ENCODE results near the gene NOS1AP.

NOS1AP gene

GRCh38 chr1:162265983-162266382, 196.5 kb downstream of the NOS1AP start:
- Mint-ChIP-seq H3K27me3 (peaks cover 22% of the 10 kb centered on the region), H3K4me3 (no peak overlapping the region), H3K4me1 (no peaks in the 10 kb centered on the region), H3K27ac (no peak overlapping the region), H3K9me3 (no peaks in the 10 kb centered on the region)
- ATAC-seq (no peak), DNase-seq (no peak)

- Mint-ChIP-seq H3K9me3 (no peaks in the 10 kb centered on the region), H3K4me1 (no peaks in the 10 kb centered on the region), H3K27ac (no peak overlapping the region), H3K27me3 (peaks cover 19% of the 10 kb centered on the region), H3K4me3 (no peak overlapping the region)
- DNase-seq (no peak), ATAC-seq (no peak)
Measured at GRCh38 chr1:162270016-162270770, 200.7 kb downstream of the NOS1AP start.

GRCh38 chr1:162271972-162272371, 202.5 kb downstream of the NOS1AP start:
- no peaks in the 10 kb centered on the region for H3K9me3 Mint-ChIP-seq
- DNase-seq (no peak), ATAC-seq (no peak)
- H3K27ac Mint-ChIP-seq, result no peak overlapping the region
- H3K27me3 Mint-ChIP-seq, result peaks cover 19% of the 10 kb centered on the region
- no peak overlapping the region for H3K4me3 Mint-ChIP-seq
- no peaks in the 10 kb centered on the region for H3K4me1 Mint-ChIP-seq

- Mint-ChIP-seq H3K27ac (peak overlapping the region in 1 of 2 donors; percentile 45), H3K4me1 (no peaks in the 10 kb centered on the region), H3K9me3 (no peaks in the 10 kb centered on the region), H3K27me3 (peaks cover 19% of the 10 kb centered on the region), H3K4me3 (no peak overlapping the region)
- ATAC-seq, result no peak
- no peak for DNase-seq
Measured at GRCh38 chr1:162272419-162272818, 202.9 kb downstream of the NOS1AP start.

GRCh38 chr1:162275622-162276175, 206.2 kb downstream of the NOS1AP start:
- Mint-ChIP-seq H3K27me3 (peaks cover 30% of the 10 kb centered on the region), H3K27ac (no peak overlapping the region), H3K4me1 (no peaks in the 10 kb centered on the region), H3K4me3 (no peak overlapping the region), H3K9me3 (no peaks in the 10 kb centered on the region)
- ATAC-seq (no peak), DNase-seq (no peak)

GRCh38 chr1:162276493-162276892, 207.0 kb downstream of the NOS1AP start:
- H3K27ac Mint-ChIP-seq, result no peak overlapping the region
- H3K4me3 Mint-ChIP-seq, result no peak overlapping the region
- ATAC-seq (no peak), DNase-seq (no peak)
- peaks cover 29% of the 10 kb centered on the region for H3K27me3 Mint-ChIP-seq
- H3K9me3 Mint-ChIP-seq, result no peaks in the 10 kb centered on the region
- no peaks in the 10 kb centered on the region for H3K4me1 Mint-ChIP-seq

GRCh38 chr1:162279136-162279498, 209.6 kb downstream of the NOS1AP start:
- DNase-seq (no peak), ATAC-seq (no peak)
- no peaks in the 10 kb centered on the region for H3K9me3 Mint-ChIP-seq
- peaks cover 34% of the 10 kb centered on the region for H3K27me3 Mint-ChIP-seq
- H3K4me1 Mint-ChIP-seq, result no peaks in the 10 kb centered on the region
- H3K4me3 Mint-ChIP-seq, result no peak overlapping the region
- no peak overlapping the region for H3K27ac Mint-ChIP-seq

GRCh38 chr1:162281426-162281825, 211.9 kb downstream of the NOS1AP start:
- DNase-seq (no peak), ATAC-seq (no peak)
- H3K27ac Mint-ChIP-seq, result no peak overlapping the region
- H3K9me3 Mint-ChIP-seq, result no peaks in the 10 kb centered on the region
- H3K27me3 Mint-ChIP-seq, result peaks cover 57% of the 10 kb centered on the region
- no peaks in the 10 kb centered on the region for H3K4me1 Mint-ChIP-seq
- no peak overlapping the region for H3K4me3 Mint-ChIP-seq

- Mint-ChIP-seq H3K27ac (no peak overlapping the region), H3K4me1 (no peaks in the 10 kb centered on the region), H3K9me3 (no peaks in the 10 kb centered on the region), H3K4me3 (no peak overlapping the region), H3K27me3 (peaks cover 54% of the 10 kb centered on the region)
- ATAC-seq, result no peak
- no peak for DNase-seq
Measured at GRCh38 chr1:162283657-162284056, 214.2 kb downstream of the NOS1AP start.

- peaks cover 51% of the 10 kb centered on the region for H3K27me3 Mint-ChIP-seq
- no peaks in the 10 kb centered on the region for H3K4me1 Mint-ChIP-seq
- H3K9me3 Mint-ChIP-seq, result no peaks in the 10 kb centered on the region
- DNase-seq (no peak), ATAC-seq (no peak)
- H3K4me3 Mint-ChIP-seq, result no peak overlapping the region
- H3K27ac Mint-ChIP-seq, result no peak overlapping the region
Measured at GRCh38 chr1:162284206-162284955, 214.9 kb downstream of the NOS1AP start.

- H3K4me3 Mint-ChIP-seq, result no peak overlapping the region
- H3K4me1 Mint-ChIP-seq, result no peaks in the 10 kb centered on the region
- H3K27ac Mint-ChIP-seq, result no peak overlapping the region
- H3K9me3 Mint-ChIP-seq, result no peaks in the 10 kb centered on the region
- peaks cover 52% of the 10 kb centered on the region for H3K27me3 Mint-ChIP-seq
- DNase-seq (no peak), ATAC-seq (no peak)
Measured at GRCh38 chr1:162285149-162285561, 215.7 kb downstream of the NOS1AP start.

- Mint-ChIP-seq H3K9me3 (no peaks in the 10 kb centered on the region), H3K4me1 (no peaks in the 10 kb centered on the region), H3K27me3 (peaks cover 14% of the 10 kb centered on the region), H3K4me3 (no peak overlapping the region), H3K27ac (no peak overlapping the region)
- ATAC-seq, result no peak
- no peak for DNase-seq
Measured at GRCh38 chr1:162291000-162291399, 221.5 kb downstream of the NOS1AP start.

GRCh38 chr1:162292422-162292849, 222.9 kb downstream of the NOS1AP start:
- Mint-ChIP-seq H3K27me3 (peaks cover 7% of the 10 kb centered on the region), H3K9me3 (no peaks in the 10 kb centered on the region), H3K4me1 (no peaks in the 10 kb centered on the region), H3K4me3 (no peak overlapping the region), H3K27ac (no peak overlapping the region)
- no peak for ATAC-seq
- no peak for DNase-seq

- Mint-ChIP-seq H3K4me3 (no peak overlapping the region), H3K4me1 (no peaks in the 10 kb centered on the region), H3K27ac (no peak overlapping the region)
Measured at GRCh38 chr1:162293073-162293692, 223.7 kb downstream of the NOS1AP start.

GRCh38 chr1:162294015-162294414, 224.5 kb downstream of the NOS1AP start:
- ATAC-seq, result no peak
- no peak overlapping the region for H3K27ac Mint-ChIP-seq
- H3K4me1 Mint-ChIP-seq, result no peaks in the 10 kb centered on the region
- no peak overlapping the region for H3K4me3 Mint-ChIP-seq
- H3K9me3 Mint-ChIP-seq, result no peaks in the 10 kb centered on the region
- DNase-seq, result no peak
- peaks cover 19% of the 10 kb centered on the region for H3K27me3 Mint-ChIP-seq

More at GRCh38 chr1:162293073-162293692, 223.7 kb downstream of the NOS1AP start:
- H3K27me3 Mint-ChIP-seq, result peaks cover 11% of the 10 kb centered on the region
- no peaks in the 10 kb centered on the region for H3K9me3 Mint-ChIP-seq
- DNase-seq, result no peak
- ATAC-seq, result no peak

- no peaks in the 10 kb centered on the region for H3K4me1 Mint-ChIP-seq
- no peak overlapping the region for H3K27ac Mint-ChIP-seq
- H3K27me3 Mint-ChIP-seq, result peaks cover 29% of the 10 kb centered on the region
- DNase-seq (no peak), ATAC-seq (no peak)
- no peak overlapping the region for H3K4me3 Mint-ChIP-seq
- H3K9me3 Mint-ChIP-seq, result no peaks in the 10 kb centered on the region
Measured at GRCh38 chr1:162297208-162297607, 227.7 kb downstream of the NOS1AP start.
